Stimulated activated CD8-positive, alpha-beta memory T cell treated with anti-CD3 and anti-CD28 coated beads, Interleukin-15, amount 100 ng/mL, for 1 hour (primary cell): ENCODE results near the gene HTR3A.
"Not testable (repeated sequence)": the region's sequence is repeated elsewhere in the genome, so short reads cannot be mapped to it uniquely, and the experiment has no call there.

Source experiments
- DNase-seq: peaks from one replicate; pipeline ENCODE4 v3.0.0-alpha.2; 2020; ENCODE audit warnings: low read depth

Gene HTR3A

GRCh38 chr11:113974741-113975470 is at the start of gene HTR3A:
Gene HTR3A, plus strand, starts transcription at chr11:113975108. Its CDS starts 218 bp downstream, at chr11:113975326.
- no peak for DNase-seq

GRCh38 chr11:113926273-113927197 is 48.4 kb upstream of the HTR3A start:
- DNase-seq: no peak

- no peak for DNase-seq
These were observed 46.6 kb upstream of the HTR3A start for GRCh38 chr11:113928311-113928710.

- DNase-seq: no peak
These were observed 42.1 kb upstream of the HTR3A start for GRCh38 chr11:113932788-113933187.

GRCh38 chr11:113934193-113934592 is 40.7 kb upstream of the HTR3A start:
- not testable (repeated sequence) for DNase-seq

GRCh38 chr11:113934761-113935160 is 40.1 kb upstream of the HTR3A start:
- DNase-seq: no peak

- no peak for DNase-seq
These were observed 39.0 kb upstream of the HTR3A start for GRCh38 chr11:113935858-113936257.

- no peak for DNase-seq
These were observed 37.0 kb upstream of the HTR3A start for GRCh38 chr11:113937918-113938317.

- DNase-seq: no peak
These were observed 32.7 kb upstream of the HTR3A start for GRCh38 chr11:113942256-113942655.

GRCh38 chr11:113946162-113946561 is 28.7 kb upstream of the HTR3A start:
- DNase-seq: not testable (repeated sequence)

GRCh38 chr11:113947994-113948393 is 26.9 kb upstream of the HTR3A start:
- DNase-seq: no peak

- DNase-seq: no peak
These were observed 25.0 kb upstream of the HTR3A start for GRCh38 chr11:113949891-113950290.

GRCh38 chr11:113951537-113951936 is 23.4 kb upstream of the HTR3A start:
- no peak for DNase-seq

GRCh38 chr11:113952070-113952469 is 22.8 kb upstream of the HTR3A start:
- no peak for DNase-seq

GRCh38 chr11:113952588-113952987 is 22.3 kb upstream of the HTR3A start:
- DNase-seq: no peak

- no peak for DNase-seq
These were observed 20.7 kb upstream of the HTR3A start for GRCh38 chr11:113954235-113954634.

GRCh38 chr11:113956986-113957385 is 17.9 kb upstream of the HTR3A start:
- no peak for DNase-seq

- no peak for DNase-seq
These were observed 14.1 kb upstream of the HTR3A start for GRCh38 chr11:113960702-113961330.

- DNase-seq: no peak
These were observed 7.5 kb upstream of the HTR3A start for GRCh38 chr11:113967361-113967760.

- no peak for DNase-seq
These were observed 3.3 kb upstream of the HTR3A start for GRCh38 chr11:113971506-113972195.

GRCh38 chr11:113977071-113977490 is 2.2 kb downstream of the HTR3A start:
- DNase-seq: no peak

- DNase-seq: no peak
These were observed 2.8 kb downstream of the HTR3A start for GRCh38 chr11:113977701-113978100.
